GM21528 (cell line): ENCODE measurements around the gene KIAA1755.

Source experiments
- ATAC-seq: cut with Tn5 transposase; IDR thresholded peaks from one replicate; pipeline ENCODE4 v1.9.1; 2021; ENCODE audit warnings: mild to moderate bottlenecking, moderate library complexity; ENCODE audit not compliant: unreplicated experiment, low FRiP score

Gene KIAA1755

DNA sequence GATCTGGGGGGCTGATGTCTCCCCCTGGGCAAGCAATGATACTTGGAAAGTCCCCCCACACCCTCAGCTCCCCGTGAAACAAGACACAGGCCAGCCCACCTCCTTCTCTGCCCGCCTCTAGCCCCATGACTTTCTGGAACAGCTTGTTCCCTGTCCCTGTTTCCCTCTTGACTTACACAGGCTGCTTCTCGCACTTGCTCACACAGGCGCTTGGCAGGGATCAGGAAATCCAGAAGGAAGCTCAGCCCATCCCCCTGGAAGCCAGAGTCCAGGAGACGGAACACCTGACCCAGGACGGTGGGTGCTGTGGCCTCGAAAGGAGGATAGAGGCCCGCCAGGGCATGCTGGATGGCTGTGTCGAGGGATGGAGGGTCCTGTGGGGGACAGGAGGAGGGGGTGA, 14.8 kb downstream of the KIAA1755 start:
- ATAC-seq: no peak

DNA sequence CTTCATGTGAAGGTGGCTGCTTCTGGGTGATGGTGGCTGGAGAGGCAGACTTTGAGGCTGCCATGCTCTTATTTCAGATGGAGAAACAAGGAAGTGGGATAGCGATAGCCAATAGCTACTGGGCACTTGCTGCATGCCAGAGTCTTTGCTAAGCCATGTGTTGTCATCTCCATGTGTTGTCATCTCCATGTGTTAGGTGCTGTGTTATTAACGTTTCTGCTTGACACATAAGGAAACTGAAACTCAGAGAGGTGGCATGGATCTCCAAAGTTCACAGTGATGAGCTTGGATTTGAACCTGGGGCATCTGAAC, 16.9 kb downstream of the KIAA1755 start:
- ATAC-seq: no peak

DNA sequence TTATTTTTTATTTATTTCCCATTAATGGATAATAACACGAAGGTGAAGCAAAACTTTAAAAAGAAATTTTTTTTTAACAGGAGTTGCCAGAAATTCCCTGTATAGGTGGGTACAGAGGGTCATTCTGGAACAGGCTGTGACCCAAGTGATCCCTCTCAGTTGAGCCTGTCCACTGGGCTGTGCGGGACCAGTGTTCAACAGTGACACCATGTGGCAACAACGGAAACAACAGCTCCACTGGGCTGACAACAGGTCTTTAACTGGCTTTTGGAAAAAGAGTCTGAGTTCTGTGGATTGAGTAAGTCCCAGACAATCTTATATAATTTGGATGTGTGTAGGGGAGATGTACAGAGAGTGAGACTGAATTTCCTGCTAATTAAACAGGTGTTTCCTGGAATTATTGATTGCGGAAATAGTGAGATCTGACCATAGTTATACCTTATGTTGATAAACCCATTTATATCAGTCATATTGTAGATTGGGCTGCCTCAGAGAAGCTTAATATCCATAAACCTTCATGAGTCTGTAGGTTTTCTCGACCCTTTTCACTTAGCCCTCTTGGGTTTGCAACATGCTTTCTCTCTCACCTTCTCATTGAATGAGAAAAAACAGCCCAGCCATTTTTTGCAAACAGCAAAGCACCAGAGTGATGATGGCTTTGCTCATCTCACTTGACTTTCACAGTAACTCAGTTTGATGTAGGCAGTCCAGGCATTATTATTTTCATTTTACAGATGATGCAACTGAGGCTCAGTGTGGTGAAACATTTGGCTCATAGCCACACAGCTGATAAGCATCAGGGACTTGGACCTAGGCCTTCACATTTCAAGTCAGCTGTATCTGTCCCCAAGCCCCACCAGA, 17.5 kb downstream of the KIAA1755 start:
- no peak for ATAC-seq

DNA sequence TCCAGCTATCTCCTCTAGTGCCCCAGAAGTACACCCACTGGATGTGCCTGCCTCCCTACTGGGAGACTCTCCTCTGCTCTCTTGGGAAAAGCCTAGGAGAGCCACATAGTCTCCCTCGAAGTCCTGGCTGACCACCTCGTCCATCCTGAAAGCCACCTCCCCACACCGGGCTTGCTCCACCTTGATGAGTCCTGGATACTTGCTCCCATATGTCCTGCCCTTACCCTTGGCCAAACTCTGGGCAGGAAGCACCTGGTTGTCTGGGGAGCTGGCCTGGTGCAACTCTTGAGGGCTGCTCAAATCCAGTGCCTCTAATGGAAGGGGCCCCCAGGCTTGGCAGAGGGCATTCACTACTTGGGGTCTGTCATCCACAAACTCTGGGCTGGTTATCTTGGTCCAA, 19.3 kb downstream of the KIAA1755 start:
- ATAC-seq: no peak

DNA sequence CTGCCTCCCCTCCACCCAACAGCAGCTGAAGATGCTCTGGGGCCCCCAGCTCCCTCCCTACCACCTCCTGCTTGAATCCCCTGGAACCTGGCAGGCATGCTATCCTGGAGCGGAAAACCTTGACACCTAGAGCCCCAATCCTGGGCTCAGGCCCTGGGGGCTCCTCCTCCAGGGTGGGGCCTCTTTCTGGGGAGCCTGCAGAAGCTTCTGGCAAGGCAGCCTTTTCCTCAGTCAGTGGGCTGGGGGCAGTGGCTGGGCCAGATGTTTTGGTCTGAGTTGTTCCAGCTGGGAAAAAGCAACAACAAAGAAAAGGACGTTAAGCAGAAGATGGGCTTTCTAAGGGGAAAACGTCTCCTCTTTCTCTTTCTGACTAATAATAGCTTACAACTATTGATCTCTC, 21.1 kb downstream of the KIAA1755 start:
- ATAC-seq: no peak

DNA sequence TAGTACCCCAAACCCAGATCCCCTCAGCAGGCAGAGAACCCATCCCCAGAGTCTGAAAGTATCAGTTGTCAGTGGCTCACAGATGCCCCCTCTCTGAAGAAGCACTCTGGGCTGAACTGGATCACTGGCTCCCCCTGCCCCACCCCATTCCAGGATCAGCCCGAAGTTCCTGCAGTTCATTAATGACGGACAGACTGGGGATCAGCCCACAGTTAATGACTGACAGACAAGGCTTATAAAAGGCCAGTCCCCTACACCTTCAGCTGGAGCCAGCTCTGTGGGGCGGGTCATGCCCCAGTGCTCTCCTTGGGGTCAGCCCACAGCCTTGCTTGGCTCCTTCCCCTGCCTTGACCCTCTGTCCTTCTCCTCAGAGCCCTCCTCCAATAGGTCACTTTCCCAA, 21.7 kb downstream of the KIAA1755 start:
- ATAC-seq: no peak

DNA sequence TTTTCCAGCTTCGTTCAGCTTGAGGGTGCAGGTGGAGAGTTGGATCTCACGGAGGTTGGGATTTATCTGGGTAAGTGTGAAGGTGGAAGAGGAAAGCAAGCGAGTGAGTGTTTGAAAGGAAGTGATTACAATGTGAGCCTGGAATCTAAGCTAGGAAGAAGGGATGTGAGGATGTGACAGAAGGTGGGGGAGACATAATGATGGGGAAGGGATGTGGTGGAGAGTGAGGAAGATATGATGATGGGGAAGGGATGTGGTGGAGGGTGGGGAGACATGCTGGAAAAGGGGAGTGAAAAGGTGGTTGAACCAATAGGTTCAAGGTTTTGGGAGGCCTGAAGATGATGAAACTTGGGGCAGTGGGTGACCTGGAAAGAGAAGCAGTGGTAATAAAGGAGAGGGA, 23.2 kb downstream of the KIAA1755 start:
- ATAC-seq: no peak

DNA sequence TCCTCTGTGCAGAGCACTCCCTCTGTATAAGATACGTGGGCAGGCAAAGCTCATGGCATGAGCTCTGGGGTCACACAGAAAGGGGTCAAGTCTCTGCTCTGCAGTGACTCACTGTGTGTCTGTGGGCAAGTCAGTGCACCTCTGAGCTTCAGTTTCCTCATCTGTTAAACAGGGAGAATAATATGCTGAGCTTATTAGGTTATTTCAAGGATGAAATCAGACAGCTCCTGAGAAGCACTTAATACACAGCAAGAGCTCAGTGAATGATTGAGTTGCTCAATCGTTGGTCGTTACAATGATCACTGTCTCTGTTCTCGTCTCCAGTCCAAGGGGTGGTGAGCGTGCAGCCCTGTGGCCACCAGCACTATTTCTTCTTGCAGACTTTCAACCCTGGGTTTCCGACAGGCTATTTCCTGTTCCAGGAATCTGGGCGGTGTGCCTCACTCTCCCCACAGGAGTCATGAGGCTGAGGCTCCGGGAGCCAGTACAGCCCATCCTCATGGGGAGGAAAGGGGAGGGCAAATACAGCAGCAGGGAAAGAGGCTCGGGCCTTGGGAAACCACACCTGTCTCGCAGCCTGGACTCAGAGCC, 28.9 kb downstream of the KIAA1755 start:
- ATAC-seq: no peak

DNA sequence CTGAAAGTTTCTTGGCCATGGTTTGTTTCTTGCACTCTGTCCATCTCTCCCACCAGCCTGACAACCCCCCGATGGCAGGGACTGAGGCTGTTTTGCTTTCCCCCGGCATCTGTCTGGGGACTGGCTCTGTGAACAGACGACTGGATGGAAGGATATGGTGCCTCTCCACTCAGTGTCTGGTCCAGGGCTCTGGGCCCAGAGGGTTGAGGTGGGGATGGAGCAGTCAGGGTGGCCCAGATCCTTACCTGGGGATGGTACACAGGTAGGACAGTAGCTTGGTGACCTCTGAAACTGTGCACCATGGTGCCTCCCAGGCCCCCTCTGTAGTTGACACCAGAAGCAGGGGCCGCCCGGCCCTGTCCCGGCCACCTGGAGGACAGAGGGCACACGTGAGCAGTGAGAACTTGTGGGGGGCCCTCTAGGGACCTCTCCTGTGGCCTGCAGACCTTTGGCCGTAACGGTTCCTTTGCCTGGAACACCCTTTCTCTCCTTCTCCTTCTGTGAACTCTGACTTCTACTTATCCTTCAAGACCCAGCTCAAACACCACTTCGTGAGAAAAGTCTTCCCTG, 29.5 kb downstream of the KIAA1755 start:
- no peak for ATAC-seq

DNA sequence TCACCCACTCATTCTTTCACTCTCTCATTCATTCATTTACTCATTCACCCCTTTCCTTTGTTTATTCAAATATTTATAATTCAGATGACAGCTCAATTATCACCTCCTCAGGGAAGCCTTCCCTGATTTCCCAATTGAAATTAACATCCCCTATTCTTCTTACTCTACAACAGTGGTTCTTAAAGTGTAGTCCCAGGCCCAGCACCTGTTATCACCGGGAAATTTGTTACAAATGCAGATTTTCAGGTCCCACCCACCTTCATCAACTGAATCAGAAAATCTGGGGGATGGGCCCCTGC, 30.3 kb downstream of the KIAA1755 start:
- ATAC-seq: no peak

DNA sequence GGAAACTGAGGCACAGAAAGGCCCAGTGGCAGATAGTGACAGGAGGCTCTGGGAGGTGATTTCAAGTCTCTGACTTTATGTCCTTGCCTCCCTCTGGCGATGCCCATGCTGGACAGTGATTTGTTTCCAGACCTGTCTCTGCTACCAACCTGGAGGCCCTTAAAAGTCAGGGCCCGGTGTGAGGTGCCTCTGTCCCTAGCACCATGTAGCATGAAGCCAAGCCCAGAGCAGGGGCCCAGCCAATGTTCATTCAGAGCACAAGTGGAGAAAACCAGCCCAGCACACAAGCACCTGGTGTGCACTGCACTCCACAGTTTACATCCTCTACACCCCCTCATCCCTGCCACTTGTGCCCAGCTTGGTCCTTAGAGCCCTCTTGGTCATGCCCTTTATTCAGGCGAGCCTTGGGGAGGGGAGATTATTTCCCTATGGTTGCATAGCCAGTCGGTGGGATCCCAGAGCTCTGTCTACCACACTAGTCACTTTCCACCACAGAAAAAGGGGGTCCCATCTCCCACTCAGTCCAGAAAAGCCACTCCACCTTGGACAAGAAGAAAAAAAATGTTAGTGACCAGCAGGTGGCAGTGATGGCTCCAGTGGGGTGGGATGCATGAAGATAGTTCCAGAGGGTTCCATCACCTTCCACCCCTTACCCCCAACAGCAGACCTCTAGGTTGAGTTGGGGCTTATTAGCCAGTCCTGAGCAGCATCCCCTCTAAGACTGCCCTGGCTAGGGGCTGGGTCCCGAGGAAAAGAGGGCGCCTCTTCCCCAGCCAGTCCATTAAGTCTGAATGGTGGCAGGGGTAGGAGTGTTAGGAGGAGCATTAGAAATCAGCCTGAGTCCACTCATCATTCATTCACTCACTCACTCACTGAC, 30.9 kb downstream of the KIAA1755 start:
- ATAC-seq: no peak

DNA sequence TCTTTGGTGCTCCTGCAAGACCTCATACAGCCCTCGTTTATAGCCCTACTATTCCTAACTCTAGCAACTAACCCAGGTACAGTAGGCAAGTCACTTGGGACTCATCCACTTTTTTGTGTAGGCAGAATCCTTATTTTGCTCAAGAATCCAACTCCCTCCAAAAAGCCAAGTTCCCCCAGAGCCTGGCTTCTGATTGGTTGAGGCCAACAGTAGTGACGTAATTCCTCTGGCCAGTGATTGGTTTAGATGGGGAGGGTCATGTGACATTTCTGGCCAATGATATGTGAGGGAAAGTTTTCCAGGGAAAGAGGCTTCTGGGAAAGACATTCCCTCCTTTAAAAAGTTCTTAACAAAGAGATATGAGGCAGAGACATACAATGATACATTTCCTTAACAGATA, 32.1 kb downstream of the KIAA1755 start:
- ATAC-seq: no peak

DNA sequence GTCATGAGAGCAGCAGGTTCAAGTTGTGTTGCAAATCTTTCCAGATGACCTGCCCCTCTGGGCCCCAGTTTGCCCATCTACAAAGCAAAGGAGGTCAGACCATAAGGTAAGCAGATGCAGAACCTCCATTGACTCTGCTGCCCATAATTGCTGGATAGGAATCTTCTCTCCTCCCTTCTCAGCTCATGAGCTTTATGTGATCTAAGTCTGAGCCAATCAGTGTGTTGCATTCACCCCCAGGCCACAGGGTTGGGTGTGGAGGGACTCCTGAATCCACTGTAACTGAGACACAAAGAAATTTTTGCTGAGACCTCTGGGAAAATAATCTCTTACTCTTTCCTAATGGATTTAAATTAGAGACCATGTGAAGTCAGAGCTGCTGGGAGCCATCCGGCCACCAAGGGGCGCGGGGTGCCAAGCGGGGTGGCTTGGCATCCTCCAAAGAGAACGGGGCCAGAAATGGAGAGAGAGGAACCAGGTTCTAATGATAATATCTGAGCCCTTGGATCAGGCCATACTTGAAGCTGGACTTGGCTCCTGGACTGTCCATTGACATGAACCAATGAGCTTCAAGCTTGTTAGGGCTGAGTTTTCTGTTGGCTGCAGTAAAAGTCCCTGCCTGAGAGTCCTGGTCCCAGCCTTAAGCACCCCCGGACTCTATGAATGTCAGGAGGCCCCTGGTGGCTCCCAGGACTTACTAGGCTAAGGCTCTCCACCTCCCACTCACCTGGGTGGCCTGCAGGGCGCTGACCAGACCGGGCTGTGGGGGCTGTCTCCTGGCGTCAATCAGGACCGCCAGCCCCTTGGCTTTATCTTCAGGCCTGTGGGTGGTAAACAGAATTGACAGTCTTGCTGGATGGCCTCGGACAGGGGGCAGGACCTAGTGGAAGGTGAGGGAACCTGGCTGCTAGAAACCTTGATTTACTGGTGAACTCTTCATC, 32.8 kb downstream of the KIAA1755 start:
- no peak for ATAC-seq

DNA sequence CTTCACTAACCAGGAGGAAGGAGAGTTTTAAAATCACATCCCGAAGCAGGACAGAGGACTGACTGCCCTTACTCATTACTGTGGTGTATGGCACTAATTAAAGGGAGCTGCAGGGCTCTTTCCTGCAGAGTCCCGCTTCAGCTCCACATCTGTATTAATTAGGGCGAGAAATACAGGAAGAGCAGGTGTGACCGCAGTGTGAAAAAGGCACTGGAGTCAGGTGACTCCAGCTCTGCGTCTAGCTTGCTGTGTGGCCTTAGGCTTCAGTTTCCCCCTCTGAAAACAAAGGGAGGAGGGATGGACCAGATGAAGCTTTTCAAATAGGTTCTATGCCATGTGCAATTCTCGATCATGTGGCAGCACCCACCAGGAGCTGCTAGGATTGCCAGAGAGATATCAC, 34.0 kb downstream of the KIAA1755 start:
- no peak for ATAC-seq

DNA sequence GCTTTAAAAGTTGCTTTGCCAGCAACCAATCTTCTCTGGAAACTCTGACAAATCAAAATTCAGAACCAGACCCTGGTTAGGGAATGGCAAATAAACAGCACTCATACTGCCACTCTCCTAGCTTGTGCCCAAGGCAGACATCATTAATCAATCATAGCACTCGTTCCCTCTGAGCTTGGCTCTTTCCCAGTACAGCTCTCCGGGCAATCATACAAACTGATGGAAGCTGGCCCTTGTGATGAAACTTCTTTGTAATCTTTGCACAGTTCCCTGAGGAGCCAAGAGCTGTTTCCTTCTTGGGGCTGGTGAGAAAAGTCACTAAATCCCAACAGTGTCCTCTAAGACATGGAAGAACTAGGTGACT, 34.7 kb downstream of the KIAA1755 start:
- ATAC-seq: no peak

DNA sequence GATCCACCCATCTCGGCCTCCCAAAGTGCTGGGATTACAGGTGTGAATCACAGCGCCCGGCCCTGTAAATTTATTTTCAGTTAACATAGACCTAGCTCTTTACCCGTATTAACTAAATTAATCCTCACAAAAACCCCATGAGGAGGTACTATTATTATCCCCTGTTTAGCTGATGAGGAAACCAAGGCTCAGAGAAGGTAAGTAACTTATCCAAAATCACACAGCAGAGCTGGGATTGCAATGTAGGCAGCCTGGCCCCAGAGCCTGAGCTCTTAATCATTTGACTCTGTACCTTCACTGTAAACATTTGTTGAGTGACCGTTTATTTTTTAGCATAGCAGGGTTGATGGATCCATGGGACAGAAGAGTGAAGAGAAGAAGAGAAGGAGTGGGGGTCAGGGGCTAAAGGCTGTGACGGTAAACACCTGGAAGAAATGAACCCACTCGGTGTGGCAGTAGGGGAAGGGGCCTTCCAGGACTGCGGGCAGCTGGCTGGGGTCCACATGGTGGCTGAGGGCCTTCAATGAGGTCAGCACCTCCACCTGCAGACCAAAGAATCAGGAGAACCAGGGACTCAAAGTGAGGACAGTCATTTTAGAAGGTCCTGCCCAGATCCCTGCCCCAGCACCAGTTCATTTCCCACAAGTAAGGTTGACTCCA, 35.2 kb downstream of the KIAA1755 start:
- no peak for ATAC-seq

DNA sequence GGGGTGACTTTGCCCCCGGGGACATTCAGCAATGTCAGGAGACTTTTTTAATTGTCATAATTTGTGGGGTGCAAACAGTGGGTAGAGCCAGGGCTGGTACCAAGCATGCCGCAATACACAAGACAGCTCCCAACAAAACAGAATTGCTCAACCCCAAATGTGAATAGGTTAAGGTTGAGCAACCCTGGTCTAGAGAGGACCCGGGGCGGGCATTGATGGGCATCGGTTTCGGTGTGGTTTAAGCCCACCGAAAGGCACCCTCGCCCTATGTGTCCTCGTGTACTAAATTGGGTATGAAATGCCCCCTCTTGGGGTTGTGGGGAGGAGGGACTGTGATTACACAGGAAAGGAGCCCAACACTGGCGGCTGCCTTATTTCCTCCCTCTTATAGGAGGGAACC, 36.0 kb downstream of the KIAA1755 start:
- no peak for ATAC-seq

DNA sequence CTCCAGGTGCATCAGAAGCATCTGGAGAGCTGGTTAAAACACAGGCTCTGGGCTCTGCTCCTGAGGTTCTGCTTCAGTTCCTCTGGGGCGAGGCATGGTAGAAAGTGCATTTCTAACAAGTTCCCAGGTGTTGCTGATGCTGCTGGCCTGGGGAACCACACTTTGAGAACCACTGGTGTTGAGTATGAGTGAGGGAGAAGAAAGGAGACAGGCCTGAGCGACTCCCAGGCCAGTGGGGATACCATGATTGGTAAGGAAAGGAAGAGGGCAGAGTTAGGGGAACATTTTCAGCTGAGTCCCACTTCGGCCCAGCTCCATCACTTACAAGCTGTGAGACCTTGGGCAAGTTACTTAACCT, 36.8 kb downstream of the KIAA1755 start:
- ATAC-seq: no peak

DNA sequence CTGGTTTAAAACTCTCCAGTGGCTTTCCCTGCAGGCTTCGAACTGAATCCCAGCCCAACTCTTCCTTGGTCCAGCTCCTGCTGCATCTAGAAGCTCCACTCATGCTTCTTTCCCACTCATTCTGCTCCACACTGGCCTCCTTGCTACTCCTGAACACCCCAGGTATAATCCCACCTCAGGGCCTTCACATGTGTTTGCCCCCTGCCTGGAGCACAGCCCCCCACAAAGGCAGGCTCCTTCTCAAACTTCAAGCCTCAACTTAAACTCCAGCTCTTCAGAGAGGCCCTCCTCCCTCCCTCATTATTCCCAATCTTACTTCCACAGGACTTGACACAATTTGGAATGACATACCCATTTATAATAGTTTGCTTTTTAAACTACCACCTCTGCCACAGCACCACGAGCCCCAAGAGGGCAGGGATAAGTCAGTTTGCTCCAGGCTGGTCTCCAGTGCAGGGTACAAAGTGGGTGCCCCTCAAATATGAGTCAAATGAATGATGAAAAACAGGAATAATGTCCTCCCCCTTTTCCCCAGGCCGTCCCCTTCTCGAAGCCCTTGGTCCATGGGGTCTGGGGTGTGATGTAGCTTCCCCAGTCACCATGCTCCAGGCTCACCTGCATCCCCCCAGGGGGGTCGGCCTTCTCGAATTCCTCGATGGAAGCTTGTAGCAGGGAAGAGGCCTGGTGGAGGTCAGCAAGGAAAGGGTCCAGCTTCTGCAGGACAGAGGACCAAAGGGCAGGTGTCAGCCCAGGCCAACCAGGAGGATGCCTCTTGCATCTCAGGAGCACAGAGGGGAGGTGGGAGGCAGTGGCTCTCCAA, 37.4 kb downstream of the KIAA1755 start:
- ATAC-seq: no peak
